GM19023 (cell line): ENCODE data around the gene LUC7L.
"Not testable (repeated sequence)": the region's sequence is repeated elsewhere in the genome, so short reads cannot be mapped to it uniquely, and the experiment has no call there.

Experiments
- ATAC-seq: cut with Tn5 transposase; IDR thresholded peaks from one replicate; pipeline ENCODE4 v1.9.1; 2021; ENCODE audit warnings: mild to moderate bottlenecking, moderate library complexity; ENCODE audit not compliant: unreplicated experiment

The LUC7L gene

DNA sequence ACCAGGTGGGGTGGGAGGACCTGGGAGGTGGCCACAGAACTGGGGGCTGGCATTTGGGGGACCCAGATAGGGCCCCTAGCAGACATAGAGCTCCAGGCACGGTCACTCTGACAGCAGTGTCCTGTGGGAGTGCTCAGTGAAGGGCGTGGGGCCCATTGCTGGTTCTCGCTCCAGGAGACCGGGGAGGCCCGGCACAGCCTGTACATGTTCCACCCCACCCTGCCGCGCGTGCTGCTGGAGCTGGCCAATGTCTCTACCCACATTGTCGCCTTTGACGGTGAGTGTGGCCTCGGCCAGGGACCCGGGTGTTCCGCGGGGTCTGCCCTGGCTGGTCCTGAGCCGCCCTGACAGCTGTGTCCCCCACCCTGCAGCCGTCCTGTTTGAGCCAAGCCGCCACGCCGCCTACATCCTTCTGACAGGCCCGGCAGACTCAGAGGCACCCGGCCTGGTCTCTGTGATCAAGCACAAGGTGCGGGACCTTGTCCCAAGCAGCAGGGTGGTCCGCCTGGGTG is 35.2 kb upstream of the LUC7L start:
- no peak for ATAC-seq

DNA sequence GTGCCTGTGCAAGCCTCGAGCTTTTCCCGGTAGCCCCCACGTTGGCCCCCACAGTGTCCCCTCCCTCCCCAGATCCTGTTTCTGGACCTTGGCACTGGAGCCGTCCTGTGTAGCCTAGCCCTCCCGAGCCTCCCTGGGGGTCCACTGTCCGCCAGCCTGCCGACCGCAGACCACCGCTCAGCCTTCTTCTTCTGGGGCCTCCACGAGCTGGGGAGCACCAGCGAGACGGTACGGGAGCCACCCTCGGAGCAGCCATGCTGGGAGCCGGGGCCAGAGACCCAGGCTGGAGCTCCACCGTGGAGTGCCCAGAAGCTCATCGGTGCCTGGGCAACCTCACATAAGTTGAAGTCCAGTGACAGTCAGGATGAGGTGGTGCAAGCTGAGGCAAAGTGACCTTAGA is 34.7 kb upstream of the LUC7L start:
- ATAC-seq, result no peak

DNA sequence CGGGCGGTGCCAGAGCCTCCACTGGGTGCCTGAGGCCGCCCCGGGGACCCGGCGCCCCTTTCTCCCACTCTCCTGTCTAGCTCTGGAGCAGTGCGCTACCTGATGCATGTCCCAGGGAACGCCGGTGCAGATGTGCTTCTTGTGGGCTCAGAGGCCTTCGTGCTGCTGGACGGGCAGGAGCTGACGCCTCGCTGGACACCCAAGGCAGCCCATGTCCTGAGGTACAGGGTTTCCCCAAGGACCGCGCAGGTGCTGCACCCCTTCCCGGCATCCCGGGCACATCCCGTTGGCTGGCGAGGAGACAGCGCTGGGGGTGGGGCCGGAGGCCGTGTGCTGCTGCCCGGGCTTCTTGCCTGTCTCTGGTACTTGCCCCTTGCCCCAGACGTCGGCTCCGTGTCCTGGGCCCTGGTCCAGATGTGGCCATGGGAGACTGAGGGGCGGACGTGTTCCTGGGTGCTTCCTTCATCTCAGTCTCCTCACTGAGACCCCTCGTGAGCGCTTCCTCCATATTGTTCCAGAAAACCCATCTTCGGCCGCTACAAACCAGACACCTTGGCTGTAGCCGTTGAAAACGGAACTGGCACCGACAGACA is 34.0 kb upstream of the LUC7L start:
- no peak for ATAC-seq

DNA sequence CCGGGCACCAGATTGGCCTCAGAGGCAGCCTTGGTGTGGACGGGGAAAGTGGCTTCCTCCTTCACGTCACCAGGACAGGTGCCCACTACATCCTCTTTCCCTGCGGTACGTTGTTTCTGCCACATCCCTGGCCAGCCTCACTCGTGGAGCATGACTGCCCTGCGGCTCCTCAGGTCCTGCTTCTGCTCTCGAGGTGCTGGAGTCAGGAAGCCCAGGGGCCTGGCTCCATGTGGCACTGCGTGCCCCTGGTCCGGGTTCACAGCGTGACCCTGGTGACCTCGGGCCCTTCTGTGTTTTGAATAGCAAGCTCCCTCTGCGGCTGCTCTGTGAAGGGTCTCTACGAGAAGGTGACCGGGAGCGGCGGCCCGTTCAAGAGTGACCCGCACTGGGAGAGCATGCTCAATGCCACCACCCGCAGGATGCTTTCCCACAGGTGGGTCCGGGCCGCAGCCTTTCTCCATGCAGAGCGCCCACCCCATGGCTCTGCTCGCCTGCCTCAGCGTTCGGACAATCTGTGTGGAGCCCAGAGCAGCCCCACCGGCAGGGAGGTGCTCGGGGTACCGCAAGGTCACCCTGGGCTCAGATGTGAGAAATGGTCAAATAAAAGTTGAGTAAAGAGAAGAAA is 33.0 kb upstream of the LUC7L start:
- ATAC-seq, result no peak

DNA sequence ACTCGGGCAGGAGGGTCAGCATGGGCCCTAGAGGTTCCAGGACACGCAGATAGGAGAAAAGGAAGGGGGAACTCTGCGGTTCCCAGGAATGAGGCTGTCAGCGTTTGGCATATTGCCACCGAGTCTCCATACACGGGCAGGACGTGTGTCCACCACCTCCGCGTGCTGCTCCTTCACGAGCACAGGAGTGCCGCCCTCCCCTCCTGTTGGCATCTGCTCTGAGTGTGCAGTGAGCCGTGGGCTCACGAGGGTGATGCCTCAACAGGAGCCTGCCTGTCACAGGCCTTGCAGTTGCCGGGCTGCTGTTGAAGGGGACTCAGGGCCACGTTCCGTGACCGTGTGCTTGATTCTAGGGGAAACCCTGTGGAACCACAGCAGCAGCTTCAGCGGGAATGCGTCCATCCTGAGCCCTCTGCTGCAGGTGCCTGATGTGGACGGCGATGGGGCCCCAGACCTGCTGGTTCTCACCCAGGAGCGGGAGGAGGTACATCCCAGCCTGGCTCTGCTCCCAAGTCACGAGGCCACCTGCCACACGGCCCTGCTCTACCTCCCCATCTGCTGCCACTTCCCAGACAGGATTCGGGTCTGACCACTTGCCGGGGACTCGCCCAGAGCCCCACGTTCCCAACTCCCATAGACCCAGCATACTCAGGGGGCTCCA is 31.9 kb upstream of the LUC7L start:
- ATAC-seq, result no peak

DNA sequence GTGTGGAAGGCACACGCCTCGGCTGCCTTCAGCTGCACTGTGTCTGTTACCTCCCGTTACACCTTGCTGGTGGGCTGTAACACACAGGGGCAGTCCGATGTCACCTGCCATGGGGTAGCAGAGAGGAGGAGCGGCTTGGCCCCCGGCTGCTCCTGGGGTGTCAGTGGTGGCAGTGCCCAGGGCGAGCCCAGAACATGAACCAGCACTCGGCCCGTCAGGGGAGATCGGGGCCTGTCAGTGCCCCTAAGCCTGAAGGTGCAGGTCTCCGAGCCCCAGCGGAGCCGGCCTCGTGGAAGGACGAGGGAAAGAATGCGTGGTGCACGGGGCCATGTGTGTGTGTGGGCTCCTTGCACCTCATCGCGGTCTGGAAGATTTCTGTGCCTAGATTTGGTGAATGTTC is 31.1 kb upstream of the LUC7L start:
- no peak for ATAC-seq

DNA sequence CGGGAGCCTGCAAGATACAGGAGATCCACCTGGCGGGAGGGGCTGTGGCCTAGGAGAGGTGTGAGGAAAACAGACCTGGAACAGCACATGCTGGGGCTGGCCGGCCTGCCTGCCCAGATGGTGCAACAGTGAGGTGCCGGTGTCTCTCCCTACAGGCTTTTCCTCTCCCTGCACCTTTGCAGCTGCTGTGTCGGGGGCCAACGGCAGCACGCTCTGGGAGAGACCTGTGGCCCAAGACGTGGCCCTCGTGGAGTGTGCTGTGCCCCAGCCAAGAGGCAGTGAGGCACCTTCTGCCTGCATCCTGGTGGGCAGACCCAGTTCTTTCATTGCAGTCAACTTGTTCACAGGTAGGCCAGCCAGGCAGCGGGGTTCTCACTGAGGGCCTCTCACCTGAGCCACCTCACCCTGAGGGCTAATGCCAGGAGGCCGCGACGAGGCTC is 30.6 kb upstream of the LUC7L start:
- no peak for ATAC-seq

DNA sequence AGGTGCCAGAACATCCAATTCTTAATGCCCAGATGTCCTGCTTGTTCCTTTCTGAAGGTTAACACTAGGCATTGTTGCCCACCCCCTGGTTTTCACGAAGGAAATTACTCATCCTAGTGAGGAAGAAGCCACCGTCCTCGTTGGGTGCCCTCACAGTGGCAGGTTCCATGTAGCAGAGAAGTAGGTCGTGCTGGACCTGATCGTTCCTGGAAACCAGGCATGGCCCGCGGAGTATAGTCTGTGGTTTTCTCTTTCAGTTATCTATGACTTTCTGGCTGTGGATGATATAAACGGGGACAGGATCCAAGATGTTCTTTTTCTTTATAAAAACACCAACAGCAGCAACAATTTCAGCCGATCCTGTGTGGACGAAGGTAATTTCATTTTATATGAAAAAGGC is 30.0 kb upstream of the LUC7L start:
- ATAC-seq, result no peak

DNA sequence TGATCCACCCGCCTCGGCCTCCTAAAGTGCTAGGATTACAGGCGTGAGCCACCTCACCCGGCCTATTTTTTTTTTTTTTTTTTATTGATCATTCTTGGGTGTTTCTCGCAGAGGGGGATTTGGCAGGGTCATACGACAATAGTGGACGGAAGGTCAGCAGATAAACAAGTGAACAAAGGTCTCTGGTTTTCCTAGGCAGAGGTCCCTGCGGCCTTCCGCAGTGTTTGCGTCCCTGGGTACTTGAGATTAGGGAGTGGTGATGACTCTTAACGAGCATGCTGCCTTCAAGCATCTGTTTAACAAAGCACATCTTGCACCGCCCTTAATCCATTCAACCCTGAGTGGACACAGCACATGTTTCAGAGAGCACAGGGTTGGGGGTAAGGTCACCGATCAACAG is 28.8 kb upstream of the LUC7L start:
- ATAC-seq, result not testable (repeated sequence)

DNA sequence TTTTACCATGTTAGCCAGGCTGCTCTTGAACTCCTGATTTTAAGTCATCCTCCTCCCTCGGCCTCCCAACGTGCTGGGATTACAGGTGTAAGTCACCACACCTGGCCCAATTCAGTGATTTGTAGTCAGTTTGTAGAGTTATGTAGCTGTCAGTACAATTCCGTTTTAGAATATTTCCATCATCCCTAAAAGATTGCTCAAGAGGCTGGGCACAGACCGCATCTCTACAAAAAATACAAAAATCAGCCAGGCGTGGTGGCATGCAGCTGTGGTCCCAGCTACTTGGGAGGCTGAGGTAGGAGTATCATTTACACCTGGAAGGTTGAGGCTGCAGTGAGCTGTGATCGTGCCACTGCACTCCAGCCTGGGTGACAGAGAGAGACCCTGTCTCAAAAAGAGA is 25.9 kb upstream of the LUC7L start:
- no peak for ATAC-seq

DNA sequence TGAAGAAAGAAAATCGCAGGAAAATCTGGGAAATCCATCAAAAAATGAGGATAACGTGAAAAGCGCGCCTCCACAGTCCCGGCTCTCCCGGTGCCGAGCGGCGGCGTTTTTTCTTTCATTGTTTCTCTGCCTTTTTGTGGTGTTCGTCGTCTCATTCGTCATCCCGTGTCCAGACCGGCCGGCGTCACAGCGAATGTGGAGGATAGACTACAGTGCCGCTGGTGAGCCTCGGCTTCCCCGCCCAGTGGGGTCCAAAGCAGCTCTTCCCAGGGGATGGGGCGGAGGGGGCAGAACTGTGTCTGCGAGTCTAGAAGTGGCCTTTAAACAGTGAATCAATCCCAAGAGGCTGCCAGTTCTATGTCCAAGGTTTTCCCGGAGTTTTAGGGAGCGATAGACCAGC is 25.2 kb upstream of the LUC7L start:
- no peak for ATAC-seq

DNA sequence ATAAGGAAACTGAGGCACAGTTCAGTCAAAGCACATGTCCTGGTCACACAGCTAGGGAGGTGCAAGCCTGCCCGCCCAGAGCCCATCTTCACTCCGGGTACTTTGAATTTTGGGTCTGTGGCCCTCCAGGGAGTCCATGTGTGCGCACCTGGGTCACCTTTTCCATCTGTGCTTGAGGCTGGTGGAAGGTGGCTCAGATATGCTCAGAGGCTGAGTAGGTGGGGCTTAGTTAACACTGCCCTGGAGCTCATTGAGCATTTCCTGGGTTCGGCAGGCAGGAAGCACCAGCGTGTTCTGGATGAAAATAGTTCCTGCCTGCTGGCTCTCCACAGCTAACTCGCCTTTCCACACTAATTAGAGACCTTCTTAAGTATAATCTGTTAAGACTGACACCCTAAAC is 24.6 kb upstream of the LUC7L start:
- no peak for ATAC-seq

DNA sequence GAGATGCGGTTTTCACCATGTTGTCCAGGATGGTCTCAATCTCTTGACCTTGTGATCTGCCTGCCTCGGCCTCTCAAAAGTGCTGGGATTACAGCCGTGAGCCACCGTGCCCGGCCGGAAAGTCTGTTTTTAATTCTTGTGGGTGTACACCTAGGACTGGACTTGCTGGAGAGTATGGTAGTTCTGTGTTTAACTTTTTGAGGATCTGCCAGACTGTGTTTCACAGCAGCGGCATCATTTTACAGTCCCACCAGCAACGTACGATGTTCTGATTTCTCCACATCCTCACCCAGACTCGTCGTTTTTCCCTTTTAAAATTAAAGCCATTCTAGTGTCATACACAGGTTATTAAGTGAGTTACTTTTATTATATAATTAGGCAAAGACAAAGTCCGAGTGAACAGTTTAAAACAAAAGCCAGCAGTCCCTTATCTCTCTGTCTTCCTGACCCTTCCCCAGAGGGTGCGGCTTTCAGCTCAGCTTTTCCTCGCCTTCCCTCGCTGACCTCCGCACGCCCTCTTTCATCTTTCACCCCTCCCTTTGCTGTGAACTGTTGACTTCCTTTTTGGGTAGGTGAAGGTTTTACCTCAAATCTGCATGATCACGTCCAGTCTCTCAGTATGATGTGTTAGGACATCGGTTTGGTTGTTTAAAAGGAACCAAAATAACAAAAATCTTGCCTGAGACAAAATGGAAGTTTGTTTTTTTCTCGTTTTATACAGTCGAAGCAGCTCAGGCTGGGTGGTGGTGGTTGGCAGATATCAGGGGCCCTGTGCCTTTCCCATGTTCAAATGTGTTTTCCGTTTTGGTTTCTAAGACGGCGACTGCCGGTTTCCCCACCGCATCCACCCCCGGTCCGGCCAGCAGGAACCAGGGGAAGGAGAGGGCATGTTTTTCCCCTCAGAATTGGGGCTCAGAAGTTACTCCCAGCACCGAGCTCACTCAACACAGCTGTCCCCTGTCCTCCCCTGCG is 23.4 kb upstream of the LUC7L start:
- no peak for ATAC-seq

DNA sequence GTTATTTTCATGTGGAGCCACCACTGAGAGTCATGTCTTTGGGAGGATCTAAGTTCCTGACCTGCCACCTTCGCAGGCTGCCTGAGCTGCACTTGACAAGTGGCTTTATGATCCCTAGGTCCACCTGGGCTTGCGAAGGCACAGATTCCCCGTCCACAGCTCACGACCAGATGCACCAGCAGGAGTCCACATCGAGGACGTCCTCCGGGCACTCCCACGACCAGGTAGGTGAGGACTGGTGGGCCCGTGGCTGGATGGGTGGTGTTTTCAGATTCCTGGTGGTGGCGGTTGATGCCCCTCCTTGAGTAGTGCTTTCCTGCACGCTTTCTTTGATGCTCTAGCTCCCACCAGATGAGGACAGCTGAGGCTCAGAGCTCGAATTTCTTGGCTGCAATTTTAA is 20.2 kb upstream of the LUC7L start:
- ATAC-seq, result no peak

DNA sequence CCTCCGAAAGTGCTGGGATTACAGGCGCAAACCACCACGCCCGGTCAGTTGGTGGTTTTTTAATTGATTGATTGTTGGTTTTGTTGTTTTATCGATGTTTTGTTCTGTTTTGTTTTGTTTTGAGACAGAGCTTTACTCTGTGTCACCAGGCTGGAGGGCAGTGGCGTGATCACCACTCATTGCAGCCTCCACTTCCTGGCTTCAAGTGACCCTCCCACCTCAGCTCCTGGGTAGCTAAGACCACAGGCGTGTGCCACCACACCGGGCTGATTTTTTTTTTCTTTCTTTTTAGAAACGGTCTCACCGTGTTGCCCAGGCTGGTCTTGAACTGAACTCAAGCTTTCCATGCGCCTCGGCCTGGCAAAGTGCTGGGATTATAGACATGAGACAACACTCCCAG is 17.8 kb upstream of the LUC7L start:
- ATAC-seq, result no peak

DNA sequence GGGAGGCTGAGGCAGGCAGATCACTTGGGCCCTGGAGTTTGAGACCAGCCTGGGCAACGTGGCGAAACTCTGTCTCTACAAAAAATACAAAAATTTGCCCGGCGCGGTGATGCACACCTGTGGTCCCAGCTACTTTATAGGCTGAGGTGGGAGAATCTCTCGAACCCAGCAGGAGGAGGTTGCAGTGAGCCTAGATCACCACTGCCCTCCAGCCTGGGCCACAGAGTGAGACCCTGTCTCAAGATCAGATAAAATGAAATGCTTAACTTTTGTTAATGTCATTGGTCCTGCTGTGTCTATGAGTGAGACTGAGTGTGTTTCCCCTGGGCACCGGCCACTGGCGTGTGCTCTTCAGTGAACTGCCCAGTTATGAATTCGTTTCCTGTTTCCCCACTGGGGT is 15.9 kb upstream of the LUC7L start:
- no peak for ATAC-seq

DNA sequence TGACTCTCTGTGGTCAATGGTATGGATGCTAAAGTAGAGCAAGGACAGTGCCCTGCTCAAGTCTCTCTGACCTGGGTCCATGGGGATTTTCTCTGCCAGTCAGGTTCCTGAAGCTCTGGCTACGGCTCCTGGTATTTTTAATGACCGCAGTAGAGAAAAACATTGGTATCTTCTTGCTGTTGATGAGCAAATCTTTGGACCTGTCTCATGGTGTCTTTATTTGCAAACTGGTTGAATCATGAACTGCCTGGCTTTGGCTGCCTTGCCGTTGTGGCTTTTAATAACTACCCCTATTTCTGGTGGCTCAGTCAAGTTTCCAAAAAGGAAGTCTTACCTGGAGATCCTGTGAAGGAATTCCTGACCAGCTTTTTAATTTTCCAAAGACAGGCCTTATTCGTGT is 14.1 kb upstream of the LUC7L start:
- ATAC-seq, result no peak

DNA sequence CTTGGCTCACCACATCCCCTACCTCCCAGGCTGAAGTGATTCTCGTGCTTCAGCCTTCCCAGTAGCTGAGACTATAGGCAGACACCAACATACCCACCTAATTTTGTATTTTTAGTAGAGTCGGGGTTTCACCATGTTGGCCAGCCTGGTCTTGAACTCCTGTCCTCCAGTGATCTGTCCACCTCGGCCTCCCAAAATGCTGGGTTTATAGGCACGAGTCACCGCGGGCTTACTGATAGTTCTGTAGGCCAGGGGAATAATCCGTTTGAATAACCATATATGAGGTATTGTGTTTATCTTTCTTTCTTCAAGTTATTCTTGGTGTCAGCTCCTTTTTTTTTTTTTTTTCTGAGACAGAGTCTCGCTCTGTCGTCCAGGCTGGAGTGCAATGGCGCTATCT is 13.0 kb upstream of the LUC7L start:
- ATAC-seq, result no peak

DNA sequence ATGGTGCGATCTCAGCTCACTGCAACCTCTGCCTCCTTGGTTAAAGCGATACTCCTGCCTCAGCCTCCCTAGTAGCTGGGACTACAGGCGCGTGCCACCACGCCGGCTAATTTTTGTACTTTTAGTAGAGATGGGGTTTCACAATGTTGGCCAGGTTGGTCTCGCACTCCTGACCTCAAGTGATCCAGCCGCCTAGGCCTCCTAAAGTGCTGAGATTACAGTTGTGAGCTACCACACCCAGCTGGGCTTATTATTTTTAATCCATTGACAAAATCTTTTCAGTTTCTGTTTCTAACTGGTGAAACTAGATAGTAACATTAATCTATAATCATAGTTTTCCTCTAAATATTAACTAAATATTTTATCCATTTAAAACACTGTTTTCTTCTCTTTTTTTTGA is 11.3 kb upstream of the LUC7L start:
- ATAC-seq, result no peak

DNA sequence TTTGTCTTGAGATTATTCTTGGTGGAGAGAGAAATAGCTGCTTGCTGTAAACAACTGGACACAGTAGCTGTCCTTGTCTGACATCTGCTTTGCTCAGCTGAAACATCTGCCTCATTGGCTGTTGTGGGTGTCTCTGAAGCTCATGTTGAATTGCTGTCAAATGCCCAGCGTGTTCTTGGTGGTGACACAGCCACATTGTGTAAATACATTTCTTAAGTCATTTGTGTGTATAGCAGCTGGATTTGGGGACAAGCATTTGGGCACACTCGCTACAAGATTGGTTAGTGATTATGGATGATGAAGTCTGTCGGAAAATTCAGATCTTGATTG is 10.7 kb upstream of the LUC7L start:
- no peak for ATAC-seq
